T-helper 1 cell (primary cell): ENCODE measurements around the gene ZIC4.

Source experiments
- DNase-seq, 5 donors: peaks; one replicate each; pipeline ENCODE4 v3.0.0-alpha.2; 2012 to 2020

ZIC4 gene

DNA sequence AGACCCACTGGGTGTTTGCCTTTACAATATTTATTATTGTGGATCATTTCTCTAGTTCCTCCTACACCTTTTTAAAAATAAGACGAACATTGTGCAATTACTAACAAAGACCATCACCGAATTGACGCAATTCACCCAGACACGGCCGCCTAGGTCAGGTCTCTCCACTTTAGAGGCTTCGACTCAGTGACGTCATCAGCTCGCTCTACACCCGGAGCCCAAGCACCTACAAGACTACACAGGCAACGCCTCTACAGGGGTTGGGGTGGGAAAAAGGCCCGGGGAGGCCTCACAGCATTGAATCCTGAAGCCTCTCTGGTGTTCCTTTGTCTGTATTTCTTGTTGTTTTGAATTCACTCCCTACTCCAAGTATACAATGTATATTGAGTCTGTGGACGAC lies 16.6 kb downstream of the ZIC4 start:
- no peak for DNase-seq

- DNase-seq: no peak
Measured at GRCh38 chr3:147388700-147389580, 17.4 kb downstream of the ZIC4 start.

GRCh38 chr3:147387885-147388699 lies 18.3 kb downstream of the ZIC4 start:
- DNase-seq: no peak

GRCh38 chr3:147387291-147387884 lies 19.0 kb downstream of the ZIC4 start:
- no peak for DNase-seq

GRCh38 chr3:147385059-147386012 lies 21.0 kb downstream of the ZIC4 start:
- DNase-seq: no peak

- no peak for DNase-seq
Measured at GRCh38 chr3:147384210-147385058, 21.9 kb downstream of the ZIC4 start.

DNA sequence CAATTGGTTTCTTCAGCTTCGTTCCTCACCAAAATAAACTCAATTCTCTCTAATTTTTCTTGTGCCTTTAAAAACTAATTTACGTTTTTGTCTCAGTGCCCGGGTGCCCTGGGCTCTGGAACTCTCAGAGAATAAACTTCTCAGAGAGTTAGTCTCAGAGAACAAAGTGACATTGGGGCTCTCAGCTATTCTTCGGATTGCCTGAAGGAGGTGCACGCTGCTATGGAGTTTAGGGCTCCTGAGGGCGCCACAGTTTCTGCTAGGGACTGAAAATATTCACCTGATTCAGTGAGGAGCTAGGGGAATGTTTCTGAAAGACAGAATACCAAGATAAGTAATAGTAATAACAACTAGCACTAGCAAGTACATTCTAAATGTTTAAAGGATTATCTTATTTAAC lies 22.7 kb downstream of the ZIC4 start:
- no peak for DNase-seq

DNA sequence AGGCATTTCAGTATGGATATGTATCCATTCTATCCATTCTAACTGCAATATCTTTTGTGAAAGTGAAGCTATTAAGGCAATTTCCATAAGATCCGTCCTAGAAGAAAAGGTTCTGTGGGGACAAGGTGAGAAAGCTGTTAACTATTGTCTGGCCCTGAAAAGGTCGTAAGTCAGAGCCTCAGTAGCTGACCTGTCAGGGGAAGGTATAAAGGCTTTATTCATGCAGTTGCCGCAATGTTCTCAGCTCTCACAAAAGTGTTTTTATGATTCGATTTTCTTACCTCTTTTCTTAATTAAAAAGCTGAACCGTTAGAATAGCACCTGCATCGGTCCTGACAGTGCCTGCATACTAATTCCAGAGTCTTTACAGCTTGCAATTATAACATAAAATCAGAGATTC lies 24.7 kb downstream of the ZIC4 start:
- no peak for DNase-seq

- no peak for DNase-seq
Measured at GRCh38 chr3:147380977-147381376, 25.4 kb downstream of the ZIC4 start.

DNA sequence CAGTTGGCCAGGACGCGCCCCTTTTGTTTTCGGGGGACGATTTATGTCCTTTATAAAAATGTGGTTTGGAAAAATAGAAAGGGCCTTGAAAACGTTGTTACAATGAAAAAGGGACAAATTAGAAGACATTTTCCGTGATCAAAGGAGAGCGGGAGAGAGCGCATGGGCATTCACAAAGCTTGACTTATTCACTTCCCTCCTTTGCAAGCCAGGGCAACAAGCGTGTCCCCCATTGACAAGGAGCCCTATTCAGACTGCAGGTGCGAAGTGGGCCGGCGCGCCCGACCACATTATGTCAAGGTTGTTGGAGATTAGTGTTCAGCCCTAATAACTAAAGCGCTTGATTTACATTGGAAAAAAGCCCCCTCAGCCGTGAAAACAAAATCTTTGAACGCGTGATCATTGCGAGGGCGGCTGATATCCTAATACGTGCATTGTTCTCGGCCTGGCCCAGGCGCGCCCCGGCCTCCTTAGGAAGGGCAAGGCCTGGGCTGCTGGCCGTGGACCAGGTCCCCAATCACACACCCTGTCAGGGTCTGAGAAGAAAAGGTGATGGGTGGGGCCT lies 25.9 kb downstream of the ZIC4 start:
- DNase-seq: no peak

- no peak for DNase-seq
Measured at GRCh38 chr3:147379651-147380050, 26.7 kb downstream of the ZIC4 start.

- DNase-seq: no peak
Measured at GRCh38 chr3:147377412-147378367, 28.7 kb downstream of the ZIC4 start.

- DNase-seq: no peak
Measured at GRCh38 chr3:147373301-147373700, 33.0 kb downstream of the ZIC4 start.

GRCh38 chr3:147372525-147373027 lies 33.8 kb downstream of the ZIC4 start:
- DNase-seq: no peak

GRCh38 chr3:147371771-147372340 lies 34.5 kb downstream of the ZIC4 start:
- no peak for DNase-seq

- DNase-seq: no peak
Measured at GRCh38 chr3:147371140-147371539, 35.2 kb downstream of the ZIC4 start.

DNA sequence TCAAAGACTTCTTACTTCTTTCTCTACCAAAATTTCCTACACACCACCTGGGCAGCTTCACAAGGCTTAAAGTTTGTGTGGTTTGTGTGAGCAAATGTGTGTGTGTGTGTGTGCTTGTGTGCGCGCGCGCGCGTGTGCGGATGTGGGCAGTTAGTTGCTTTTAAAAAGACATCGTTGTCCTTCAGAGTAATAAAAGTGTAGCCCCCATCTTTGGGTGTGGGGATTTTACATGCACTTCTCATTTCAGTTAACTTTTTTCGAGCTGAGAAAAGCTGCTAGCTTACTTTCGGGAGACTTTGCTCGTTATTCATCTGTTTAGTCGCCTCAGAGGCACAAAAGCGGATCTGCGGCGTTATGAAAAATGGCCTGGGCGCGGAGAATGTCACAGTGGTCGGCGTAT lies 36.0 kb downstream of the ZIC4 start:
- no peak for DNase-seq

GRCh38 chr3:147369661-147370123 lies 36.7 kb downstream of the ZIC4 start:
- no peak for DNase-seq

GRCh38 chr3:147369231-147369630 lies 37.1 kb downstream of the ZIC4 start:
- no peak for DNase-seq
